Skeletal muscle tissue (tissue), 4 donors: ENCODE measurements around the gene GTF2F2. TPM values are rescaled to one million over a fixed set of nuclear protein-coding genes. Genes with fewer than 3 reads are reported as not detected.
"Not testable (repeated sequence)": the region's sequence is repeated elsewhere in the genome, so short reads cannot be mapped to it uniquely, and the experiment has no call there.

ENCODE experiments used
- H3K27ac ChIP-seq: one replicate; pipeline ENCODE4 v1.7.0; 2013; ENCODE audit warnings: mild to moderate bottlenecking, low read depth, low read length, inconsistent platforms
- H3K27me3 ChIP-seq, 3 donors: one replicate each; pipeline ENCODE4 v1.7.0; 2013; ENCODE audit warnings: low read length in 3 of 3; ENCODE audit not compliant: control insufficient read depth in 3 of 3, insufficient read depth in 3 of 3
- H3K36me3 ChIP-seq, 3 donors: one replicate each; pipeline ENCODE4 v1.7.0; 2013; ENCODE audit warnings: low read length in 3 of 3; ENCODE audit not compliant: control insufficient read depth in 3 of 3, insufficient read depth in 3 of 3
- H3K4me1 ChIP-seq, 3 donors: one replicate each; pipeline ENCODE4 v1.7.0; 2013; ENCODE audit warnings: low read length in 3 of 3, mild to moderate bottlenecking in 3 of 3; ENCODE audit not compliant: control insufficient read depth in 3 of 3, insufficient read depth in 3 of 3
- H3K4me3 ChIP-seq, 3 donors: one replicate each; pipeline ENCODE4 v1.7.0; 2013; ENCODE audit warnings: low read length in 3 of 3
- H3K9ac ChIP-seq, 3 donors: one replicate each; pipeline ENCODE4 v1.7.0; 2013; ENCODE audit warnings: low read length in 3 of 3, mild to moderate bottlenecking in 3 of 3, moderate library complexity in 2 of 3, low read depth in 1 of 3
- H3K9me3 ChIP-seq, 3 donors: one replicate each; pipeline ENCODE4 v1.7.0; 2013; ENCODE audit warnings: low read length in 3 of 3; ENCODE audit not compliant: control insufficient read depth in 3 of 3
- total RNA-seq: library from RNA; depleted of rRNA; stranded (reverse); fragments of >200 nt; gene quantifications from one replicate; pipeline ENCODE4 v1.2.3, GENCODE V29; 2014
- donor health status: Osteomylitis.

Gene GTF2F2
- total RNA-seq, 1 donor from 2014 or later, result 15.7 TPM

DNA sequence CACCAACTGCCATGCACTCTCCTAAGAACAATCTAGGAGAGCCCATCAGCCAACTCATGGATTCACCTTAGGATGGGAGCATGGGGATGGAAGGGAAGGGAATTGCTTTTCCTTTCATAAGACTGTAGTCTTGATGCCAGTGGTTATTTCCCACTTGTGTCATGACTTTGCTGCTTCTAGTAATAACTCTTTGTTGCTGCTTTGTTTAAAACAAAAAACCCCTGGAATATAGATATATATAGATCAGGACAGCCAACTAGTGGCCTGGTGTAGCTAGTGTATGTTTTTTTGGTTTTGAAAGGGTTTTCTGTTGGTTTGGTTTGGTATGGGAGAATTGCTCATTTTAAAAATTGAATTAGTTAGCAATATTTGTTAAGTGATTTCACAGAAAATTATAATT, 119.8 kb downstream of the GTF2F2 start:
- Histone ChIP-seq H3K27ac (no peak overlapping the region), H3K36me3 (no peaks in the 10 kb centered on the region), H3K4me3 (no peak overlapping the region), H3K4me1 (peaks cover 4 to 15% (median 10%) of the 10 kb centered on the region in 3 donors), H3K9me3 (no peaks in the 10 kb centered on the region), H3K9ac (no peak overlapping the region), H3K27me3 (no peaks in the 10 kb centered on the region)

DNA sequence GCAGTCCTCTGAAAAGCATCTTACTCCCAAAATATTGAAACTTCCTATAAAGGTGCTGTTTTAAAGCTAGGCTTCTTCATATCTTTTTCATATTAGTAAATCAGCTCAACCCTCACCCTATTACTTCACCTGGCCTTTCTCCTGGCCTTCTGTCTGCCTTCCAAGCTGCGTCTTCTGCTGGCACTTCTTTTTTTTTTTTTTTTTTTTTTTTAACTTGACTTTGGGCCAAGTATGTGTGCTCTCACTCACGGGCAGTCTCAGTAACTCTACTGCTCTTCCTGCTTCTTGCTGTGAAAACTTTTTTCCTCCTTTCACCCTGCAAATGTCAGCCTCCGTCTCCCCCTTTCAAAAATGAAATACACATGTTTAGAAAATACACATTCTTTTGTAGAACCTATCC, 121.8 kb downstream of the GTF2F2 start:
- Histone ChIP-seq H3K9me3 (no peaks in the 10 kb centered on the region), H3K27ac (no peak overlapping the region), H3K9ac (peak overlapping the region in 1 of 3 donors; percentile 8), H3K4me3 (no peak overlapping the region), H3K36me3 (no peaks in the 10 kb centered on the region), H3K27me3 (no peaks in the 10 kb centered on the region), H3K4me1 (peaks cover 4 to 15% (median 10%) of the 10 kb centered on the region in 3 donors)

DNA sequence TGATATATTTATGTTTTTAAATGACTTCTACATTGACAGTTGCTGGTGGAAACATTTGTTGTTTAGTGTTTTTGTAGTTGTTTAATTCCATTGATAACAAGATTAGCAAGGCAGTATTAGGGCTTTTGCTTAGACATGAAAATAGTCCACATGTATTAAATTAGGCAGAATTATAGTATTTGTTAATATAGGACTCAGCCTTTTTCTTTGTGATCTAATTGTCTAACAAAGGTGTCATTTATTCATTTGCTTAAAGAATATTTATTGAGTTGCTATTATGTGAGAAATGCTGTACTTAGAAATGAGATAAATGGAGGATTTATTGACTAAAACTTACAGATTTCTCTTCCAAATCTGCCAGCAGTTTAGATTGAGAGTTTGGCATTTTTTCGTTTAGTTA, 122.2 kb downstream of the GTF2F2 start:
- no peaks in the 10 kb centered on the region for H3K9me3 ChIP-seq
- H3K4me1 ChIP-seq, result peaks cover 4 to 15% (median 10%) of the 10 kb centered on the region in 3 donors
- peak overlapping the region in 1 of 3 donors; percentile 8 for H3K9ac ChIP-seq
- no peaks in the 10 kb centered on the region for H3K36me3 ChIP-seq
- no peak overlapping the region for H3K4me3 ChIP-seq
- H3K27me3 ChIP-seq, result no peaks in the 10 kb centered on the region
- no peak overlapping the region for H3K27ac ChIP-seq

DNA sequence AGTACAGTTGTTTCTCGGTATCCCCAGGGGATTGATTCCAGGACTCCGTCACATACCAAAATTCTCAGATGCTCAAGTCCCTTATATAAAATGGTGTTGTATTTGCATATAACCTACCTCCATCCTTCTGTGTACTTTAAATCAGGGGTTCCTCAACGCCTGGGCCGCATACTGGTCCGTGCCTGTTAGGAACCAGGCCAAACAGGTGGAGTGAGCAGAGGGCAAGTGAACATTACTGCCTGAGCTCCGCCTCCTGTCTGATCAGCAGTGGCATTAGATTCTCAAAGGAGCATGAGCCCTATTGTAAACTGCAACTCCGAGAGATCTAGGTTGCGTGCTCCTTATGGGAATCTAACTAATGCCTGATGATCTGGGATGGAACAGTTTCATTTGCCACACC, 122.8 kb downstream of the GTF2F2 start:
- Histone ChIP-seq H3K27me3 (no peaks in the 10 kb centered on the region), H3K4me3 (no peak overlapping the region), H3K27ac (no peak overlapping the region), H3K4me1 (peaks cover 4 to 15% (median 10%) of the 10 kb centered on the region in 3 donors), H3K36me3 (no peaks in the 10 kb centered on the region), H3K9me3 (no peaks in the 10 kb centered on the region), H3K9ac (peak overlapping the region in 1 of 3 donors; percentile 10)

GRCh38 chr13:45244736-45245135, 124.4 kb downstream of the GTF2F2 start:
- H3K36me3 ChIP-seq, H3K27ac ChIP-seq, H3K9ac ChIP-seq, H3K4me3 ChIP-seq, H3K9me3 ChIP-seq, H3K27me3 ChIP-seq: not testable (repeated sequence)
- peaks cover 4 to 15% (median 10%) of the 10 kb centered on the region in 3 donors for H3K4me1 ChIP-seq

GRCh38 chr13:45249662-45250061, 129.4 kb downstream of the GTF2F2 start:
- no peak overlapping the region for H3K27ac ChIP-seq
- H3K9ac ChIP-seq, result no peak overlapping the region
- H3K27me3 ChIP-seq, result no peaks in the 10 kb centered on the region
- H3K4me3 ChIP-seq, result no peak overlapping the region
- no peaks in the 10 kb centered on the region for H3K9me3 ChIP-seq
- H3K36me3 ChIP-seq, result peaks cover 3 to 5% (median 4%) of the 10 kb centered on the region in 3 donors
- H3K4me1 ChIP-seq, result no peaks in the 10 kb centered on the region

GRCh38 chr13:45254396-45254795, 134.1 kb downstream of the GTF2F2 start:
- Histone ChIP-seq H3K27me3 (no peaks in the 10 kb centered on the region), H3K36me3 (peaks cover 3 to 5% (median 4%) of the 10 kb centered on the region in 3 donors), H3K4me3 (no peak overlapping the region), H3K9ac (no peak overlapping the region), H3K27ac (no peak overlapping the region), H3K9me3 (no peaks in the 10 kb centered on the region), H3K4me1 (no peaks in the 10 kb centered on the region)

DNA sequence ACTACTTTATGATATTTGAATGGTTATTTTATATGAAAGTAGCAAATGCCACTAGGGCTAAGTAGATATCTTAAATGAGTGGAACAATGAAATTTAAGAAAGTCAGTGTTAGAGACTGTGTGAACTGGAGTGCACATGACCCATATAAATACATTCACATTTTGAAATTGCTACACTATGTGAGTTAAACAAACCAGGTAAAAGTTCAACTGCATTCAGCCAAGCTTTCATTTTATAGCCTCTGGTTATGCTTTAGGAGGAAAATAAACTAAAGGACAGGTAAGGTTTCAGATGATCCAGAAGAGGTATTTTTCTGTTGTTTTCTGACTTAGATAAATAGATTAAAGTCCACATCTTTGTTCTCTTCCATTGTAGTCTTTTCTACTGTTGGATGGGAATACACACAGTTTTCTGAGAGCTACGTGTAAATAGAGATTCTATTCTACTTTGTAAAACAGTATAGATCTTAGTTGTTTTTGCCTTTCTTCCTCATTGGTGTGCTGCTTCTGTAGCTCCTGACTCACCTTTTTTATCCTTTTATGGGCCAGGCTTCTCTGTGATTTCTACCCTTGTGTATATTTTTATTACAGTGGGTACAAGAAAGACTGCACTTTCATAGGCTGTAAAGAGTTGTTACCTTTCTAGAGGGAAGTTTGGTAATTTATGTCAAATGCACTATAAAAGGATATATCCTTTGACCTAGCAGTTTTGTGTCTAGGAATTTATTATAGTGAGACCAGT, 135.1 kb downstream of the GTF2F2 start:
- Histone ChIP-seq H3K36me3 (peaks cover 3 to 5% (median 4%) of the 10 kb centered on the region in 3 donors), H3K9ac (no peak overlapping the region), H3K4me3 (no peak overlapping the region), H3K27ac (no peak overlapping the region), H3K27me3 (no peaks in the 10 kb centered on the region), H3K9me3 (no peaks in the 10 kb centered on the region), H3K4me1 (no peaks in the 10 kb centered on the region)

DNA sequence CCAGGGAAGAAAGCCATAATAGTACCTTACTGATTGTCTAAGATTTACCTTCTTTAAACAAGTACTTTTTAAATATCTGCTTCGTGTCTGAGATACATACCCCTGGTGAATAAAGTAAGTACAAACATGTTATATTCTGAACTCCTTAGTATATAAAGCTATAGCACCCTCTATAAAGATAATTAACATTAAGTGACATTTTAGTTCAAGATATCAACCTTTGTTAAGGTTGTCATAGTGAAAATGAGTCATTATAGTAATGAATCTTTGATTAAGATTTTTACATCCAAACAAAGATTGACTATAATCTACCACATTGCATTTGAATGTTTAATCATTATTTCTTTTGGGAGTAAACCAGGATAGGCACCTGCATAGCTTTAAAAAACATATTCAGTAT, 135.9 kb downstream of the GTF2F2 start:
- Histone ChIP-seq H3K4me3 (no peak overlapping the region), H3K27ac (no peak overlapping the region), H3K9ac (no peak overlapping the region), H3K4me1 (no peaks in the 10 kb centered on the region), H3K27me3 (no peaks in the 10 kb centered on the region), H3K9me3 (no peaks in the 10 kb centered on the region), H3K36me3 (peaks cover 3 to 5% (median 4%) of the 10 kb centered on the region in 3 donors)

- no peak overlapping the region for H3K4me3 ChIP-seq
Measured at GRCh38 chr13:45257638-45258333, 137.5 kb downstream of the GTF2F2 start.

More at GRCh38 chr13:45257638-45258333, 137.5 kb downstream of the GTF2F2 start:
- H3K36me3 ChIP-seq, result peaks cover 3 to 5% (median 4%) of the 10 kb centered on the region in 3 donors
- H3K27me3 ChIP-seq, result no peaks in the 10 kb centered on the region
- H3K4me1 ChIP-seq, result no peaks in the 10 kb centered on the region
- H3K27ac ChIP-seq, result no peak overlapping the region
- no peak overlapping the region for H3K9ac ChIP-seq
- H3K9me3 ChIP-seq, result no peaks in the 10 kb centered on the region
